Central memory CD8-positive, alpha-beta T cell (primary cell): Measurements from ENCODE around the gene MVD.
A peak's percentile ranks its signal among the peaks of the same experiment; 100 is the strongest.
"Not testable (repeated sequence)": the region's sequence is repeated elsewhere in the genome, so short reads cannot be mapped to it uniquely, and the experiment has no call there.

ENCODE experiments used
- ATAC-seq: fragments of 150-1000 bp; cut with Tn5 transposase; replicated peaks from 2 replicates; pipeline ENCODE4 v1.10.0; 2022; ENCODE audit warnings: mild to moderate bottlenecking, moderate FRiP score, moderate number of reproducible peaks; ENCODE audit not compliant: poor library complexity, severe bottlenecking; ENCODE audit errors: extremely low read depth
- DNase-seq, 2 donors: peaks; one replicate each; pipeline ENCODE4 v3.0.0; 2021; ENCODE audit warnings: low spot score in 2 of 2
- H3K27ac Mint-ChIP-seq: one replicate; pipeline ENCODE4 v1.8.0; 2022; ENCODE audit warnings: low read depth, mild to moderate bottlenecking, moderate library complexity, mixed read lengths
- H3K27me3 Mint-ChIP-seq: one replicate; pipeline ENCODE4 v1.8.0; 2022; ENCODE audit warnings: mixed read lengths
- H3K36me3 Mint-ChIP-seq: one replicate; pipeline ENCODE4 v1.8.0; 2022; ENCODE audit warnings: mild to moderate bottlenecking, moderate library complexity, mixed read lengths; ENCODE audit not compliant: insufficient read depth
- H3K4me1 Mint-ChIP-seq: one replicate; pipeline ENCODE4 v1.8.0; 2022; ENCODE audit warnings: mixed read lengths
- H3K4me3 Mint-ChIP-seq: one replicate; pipeline ENCODE4 v1.8.0; 2022; ENCODE audit warnings: mild to moderate bottlenecking, moderate library complexity, mixed read lengths
- H3K9me3 Mint-ChIP-seq: one replicate; pipeline ENCODE4 v1.8.0; 2022; ENCODE audit warnings: mixed read lengths

Gene MVD

GRCh38 chr16:88616736-88617135, 46.2 kb downstream of the MVD start:
- Mint-ChIP-seq H3K36me3 (peaks cover 40% of the 10 kb centered on the region), H3K27me3 (no peaks in the 10 kb centered on the region), H3K27ac (peak overlapping the region; percentile 97), H3K4me3 (no peak overlapping the region), H3K9me3 (no peaks in the 10 kb centered on the region), H3K4me1 (peaks cover 49% of the 10 kb centered on the region)
- ATAC-seq (no peak), DNase-seq (no peak)

- ATAC-seq (no peak), DNase-seq (no peak)
- Mint-ChIP-seq H3K9me3 (no peaks in the 10 kb centered on the region), H3K36me3 (peaks cover 37% of the 10 kb centered on the region), H3K27me3 (no peaks in the 10 kb centered on the region), H3K4me3 (no peak overlapping the region), H3K27ac (peak overlapping the region; percentile 97), H3K4me1 (peaks cover 49% of the 10 kb centered on the region)
Measured at GRCh38 chr16:88616320-88616719, 46.6 kb downstream of the MVD start.

- Mint-ChIP-seq H3K4me1 (peaks cover 40% of the 10 kb centered on the region), H3K9me3 (no peaks in the 10 kb centered on the region), H3K27me3 (no peaks in the 10 kb centered on the region), H3K27ac (no peak overlapping the region), H3K36me3 (peaks cover 38% of the 10 kb centered on the region), H3K4me3 (no peak overlapping the region)
- DNase-seq (no peak), ATAC-seq (no peak)
Measured at GRCh38 chr16:88614818-88615580, 47.9 kb downstream of the MVD start.

GRCh38 chr16:88613911-88614817, 48.7 kb downstream of the MVD start:
- H3K36me3 Mint-ChIP-seq: peaks cover 34% of the 10 kb centered on the region
- no peak overlapping the region for H3K4me3 Mint-ChIP-seq
- no peaks in the 10 kb centered on the region for H3K27me3 Mint-ChIP-seq
- peaks cover 32% of the 10 kb centered on the region for H3K4me1 Mint-ChIP-seq
- DNase-seq: no peak
- H3K27ac Mint-ChIP-seq: no peak overlapping the region
- no peaks in the 10 kb centered on the region for H3K9me3 Mint-ChIP-seq
- no peak for ATAC-seq

- Mint-ChIP-seq H3K4me1 (peaks cover 23% of the 10 kb centered on the region), H3K4me3 (no peak overlapping the region), H3K27ac (no peak overlapping the region), H3K9me3 (no peaks in the 10 kb centered on the region), H3K36me3 (peaks cover 35% of the 10 kb centered on the region), H3K27me3 (no peaks in the 10 kb centered on the region)
- ATAC-seq (no peak), DNase-seq (no peak)
Measured at GRCh38 chr16:88613293-88613692, 49.6 kb downstream of the MVD start.

- Mint-ChIP-seq H3K4me1 (peaks cover 20% of the 10 kb centered on the region), H3K27ac (no peak overlapping the region), H3K9me3 (no peaks in the 10 kb centered on the region), H3K36me3 (peaks cover 32% of the 10 kb centered on the region), H3K27me3 (no peaks in the 10 kb centered on the region), H3K4me3 (no peak overlapping the region)
- DNase-seq (no peak), ATAC-seq (no peak)
Measured at GRCh38 chr16:88610909-88611812, 51.7 kb downstream of the MVD start.

GRCh38 chr16:88610080-88610479, 52.8 kb downstream of the MVD start:
- Mint-ChIP-seq H3K27ac (no peak overlapping the region), H3K4me3 (no peak overlapping the region), H3K4me1 (peaks cover 20% of the 10 kb centered on the region), H3K27me3 (no peaks in the 10 kb centered on the region), H3K9me3 (no peaks in the 10 kb centered on the region), H3K36me3 (peaks cover 33% of the 10 kb centered on the region)
- no peak for ATAC-seq
- DNase-seq: no peak

GRCh38 chr16:88609426-88609825, 53.5 kb downstream of the MVD start:
- not testable (repeated sequence) for ATAC-seq, H3K27me3 Mint-ChIP-seq, DNase-seq, H3K27ac Mint-ChIP-seq, H3K9me3 Mint-ChIP-seq, H3K4me3 Mint-ChIP-seq
- peaks cover 36% of the 10 kb centered on the region for H3K36me3 Mint-ChIP-seq
- peaks cover 20% of the 10 kb centered on the region for H3K4me1 Mint-ChIP-seq

GRCh38 chr16:88608076-88608475, 54.8 kb downstream of the MVD start:
- Mint-ChIP-seq H3K9me3 (no peaks in the 10 kb centered on the region), H3K27ac (peak overlapping the region; percentile 21), H3K36me3 (peaks cover 38% of the 10 kb centered on the region), H3K27me3 (no peaks in the 10 kb centered on the region), H3K4me3 (no peak overlapping the region), H3K4me1 (peaks cover 13% of the 10 kb centered on the region)
- DNase-seq (no peak), ATAC-seq (no peak)

- H3K4me3 Mint-ChIP-seq: no peak overlapping the region
- H3K36me3 Mint-ChIP-seq: peaks cover 35% of the 10 kb centered on the region
- DNase-seq (no peak), ATAC-seq (no peak)
- no peaks in the 10 kb centered on the region for H3K27me3 Mint-ChIP-seq
- H3K27ac Mint-ChIP-seq: no peak overlapping the region
- no peaks in the 10 kb centered on the region for H3K9me3 Mint-ChIP-seq
- H3K4me1 Mint-ChIP-seq: peaks cover 17% of the 10 kb centered on the region
Measured at GRCh38 chr16:88606148-88606757, 56.6 kb downstream of the MVD start.

- Mint-ChIP-seq H3K4me3 (no peak overlapping the region), H3K9me3 (no peaks in the 10 kb centered on the region), H3K36me3 (peaks cover 33% of the 10 kb centered on the region), H3K27me3 (no peaks in the 10 kb centered on the region), H3K4me1 (peaks cover 17% of the 10 kb centered on the region), H3K27ac (no peak overlapping the region)
- DNase-seq: no peak
- ATAC-seq: no peak
Measured at GRCh38 chr16:88605186-88606147, 57.4 kb downstream of the MVD start.
